ENCODE measurements around the gene FBXW2.

The FBXW2 gene

GRCh38 chr9:120733190-120733589 is 60.0 kb downstream of the FBXW2 start:
- TF ChIP-seq REST (IDR thresholded peaks at IDR 0.05; ENCODE audit: insufficient read depth in 1 of 2, low read depth in 2 of 2, low read length in 2 of 2) (no peak), POLR2AphosphoS5 (IDR thresholded peaks at IDR 0.05; ENCODE audit: low read depth, low read length) (no peak), SIN3A (IDR thresholded peaks at IDR 0.05; ENCODE audit: borderline replicate concordance, insufficient read depth, low read length) (no peak), FOXP2 (optimal IDR thresholded peaks at IDR 0.05; ENCODE audit: borderline replicate concordance, extremely low read depth, extremely low read length, insufficient read depth) (no peak), TAF1 (IDR thresholded peaks at IDR 0.05; ENCODE audit: borderline replicate concordance, insufficient read depth, low read length) (no peak)

- TF ChIP-seq SIN3A (IDR thresholded peaks at IDR 0.05; ENCODE audit: borderline replicate concordance, insufficient read depth, low read length) (no peak), POLR2AphosphoS5 (IDR thresholded peaks at IDR 0.05; ENCODE audit: low read depth, low read length) (no peak), TAF1 (IDR thresholded peaks at IDR 0.05; ENCODE audit: borderline replicate concordance, insufficient read depth, low read length) (no peak), FOXP2 (optimal IDR thresholded peaks at IDR 0.05; ENCODE audit: borderline replicate concordance, extremely low read depth, extremely low read length, insufficient read depth) (no peak), REST (IDR thresholded peaks at IDR 0.05; ENCODE audit: insufficient read depth in 1 of 2, low read depth in 2 of 2, low read length in 2 of 2) (no peak)
Observed at GRCh38 chr9:120730654-120731514, 62.3 kb downstream of the FBXW2 start.

GRCh38 chr9:120729791-120730241 is 63.4 kb downstream of the FBXW2 start:
- TF ChIP-seq REST (IDR thresholded peaks at IDR 0.05; ENCODE audit: insufficient read depth in 1 of 2, low read depth in 2 of 2, low read length in 2 of 2) (no peak), SIN3A (IDR thresholded peaks at IDR 0.05; ENCODE audit: borderline replicate concordance, insufficient read depth, low read length) (no peak), TAF1 (IDR thresholded peaks at IDR 0.05; ENCODE audit: borderline replicate concordance, insufficient read depth, low read length) (no peak)

- TF ChIP-seq TAF1 (IDR thresholded peaks at IDR 0.05; ENCODE audit: borderline replicate concordance, insufficient read depth, low read length) (no peak), FOXP2 (optimal IDR thresholded peaks at IDR 0.05; ENCODE audit: borderline replicate concordance, extremely low read depth, extremely low read length, insufficient read depth) (no peak)
Observed at GRCh38 chr9:120726484-120726883, 66.7 kb downstream of the FBXW2 start.

GRCh38 chr9:120725907-120726306 is 67.3 kb downstream of the FBXW2 start:
- TF ChIP-seq REST (IDR thresholded peaks at IDR 0.05; ENCODE audit: insufficient read depth in 1 of 2, low read depth in 2 of 2, low read length in 2 of 2), result no peak
- TF ChIP-seq POLR2AphosphoS5 (IDR thresholded peaks at IDR 0.05; ENCODE audit: low read depth, low read length), result no peak
- TF ChIP-seq SIN3A (IDR thresholded peaks at IDR 0.05; ENCODE audit: borderline replicate concordance, insufficient read depth, low read length), result no peak
- no peak for TF ChIP-seq FOXP2 (optimal IDR thresholded peaks at IDR 0.05; ENCODE audit: borderline replicate concordance, extremely low read depth, extremely low read length, insufficient read depth)
- no peak for TF ChIP-seq TAF1 (IDR thresholded peaks at IDR 0.05; ENCODE audit: borderline replicate concordance, insufficient read depth, low read length)

All from PFSK-1 (cell line).